Smooth muscle cell (in vitro differentiated cells): ENCODE results near the gene KPNB1. TPM values are rescaled to one million over a fixed set of nuclear protein-coding genes. Genes with fewer than 3 reads are reported as not detected.

Experiments
- DNase-seq: peaks from one replicate; lab custom pipeline; 2025; ENCODE audit not compliant: unreplicated experiment; lab: John Stamatoyannopoulos, UW
- H2AFZ ChIP-seq: fragments of 200-600 bp; sonication (generic); 2 replicates; pipeline ENCODE4 v1.6.0; 2016; ENCODE audit warnings: antibody characterized with exemption, low read depth, mild to moderate bottlenecking
- H3F3A ChIP-seq: fragments of 200-600 bp; sonication (generic); 2 replicates; pipeline ENCODE4 v1.6.0; 2017; ENCODE audit warnings: antibody characterized with exemption, low read depth
- H3K27ac ChIP-seq: fragments of 200-600 bp; sonication (generic); 2 replicates; pipeline ENCODE4 v1.5.1; 2016; ENCODE audit warnings: low read depth, mild to moderate bottlenecking
- H3K27me3 ChIP-seq: fragments of 200-600 bp; sonication (generic); 2 replicates; pipeline ENCODE4 v1.6.1; 2016; ENCODE audit warnings: low read depth, mild to moderate bottlenecking
- H3K36me3 ChIP-seq: fragments of 200-600 bp; sonication (generic); 2 replicates; pipeline ENCODE4 v1.5.1; 2016; ENCODE audit warnings: low read depth
- H3K4me1 ChIP-seq: fragments of 200-600 bp; sonication (generic); 2 replicates; pipeline ENCODE4 v1.5.1; 2016; ENCODE audit warnings: low read depth
- H3K4me2 ChIP-seq: fragments of 200-600 bp; sonication (generic); 2 replicates; pipeline ENCODE4 v1.6.0; 2016; ENCODE audit warnings: mild to moderate bottlenecking
- H3K4me3 ChIP-seq: fragments of 200-600 bp; sonication (generic); 2 replicates; pipeline ENCODE4 v1.5.1; 2016; ENCODE audit warnings: mild to moderate bottlenecking
- H3K79me2 ChIP-seq: fragments of 200-600 bp; sonication (generic); 2 replicates; pipeline ENCODE4 v1.6.0; 2016; ENCODE audit warnings: low read depth, mild to moderate bottlenecking
- H3K9ac ChIP-seq: fragments of 200-600 bp; sonication (generic); 2 replicates; pipeline ENCODE4 v1.6.0; 2016; ENCODE audit warnings: low read depth
- H3K9me3 ChIP-seq: fragments of 200-600 bp; sonication (generic); replicated peaks from 2 replicates; pipeline ENCODE4 v1.5.1; 2016; ENCODE audit warnings: low read depth
- H4K20me1 ChIP-seq: fragments of 200-600 bp; sonication (generic); 2 replicates; pipeline ENCODE4 v1.6.0; 2016; ENCODE audit warnings: low read depth
- CTCF ChIP-seq: fragments of 200-600 bp; sonication (generic); IDR thresholded peaks from 2 replicates; pipeline ENCODE4 v1.5.1; 2017; ENCODE audit warnings: borderline replicate concordance, mild to moderate bottlenecking, antibody characterized with exemption; ENCODE audit not compliant: insufficient read depth, poor library complexity, severe bottlenecking
- WGBS: methylation state at CpG from one replicate; pipeline ENCODE4 v1.1.7; 2016; ENCODE audit warnings: low lambda C conversion rate; 5-methylcytosine and 5-hydroxymethylcytosine counted together
- polyA plus RNA-seq: library from polyadenylated mRNA; unstranded; fragments of >200 nt; fragmentation: Nextera tagmentation; extraction: Ambion mirVana; gene quantifications from 2 replicates; pipeline ENCODE4 v1.2.1, GENCODE V29; 2016
- total RNA-seq: library from RNA; depleted of rRNA; stranded (reverse); fragments of >200 nt; gene quantifications from 2 replicates; pipeline ENCODE4 v1.2.3, GENCODE V29; 2014

KPNB1 gene
- total and polyA plus RNA-seq, 2 experiments from 2014 or later: 78.8 to 242 TPM

GRCh38 chr17:47669081-47669480, 19.4 kb downstream of the KPNB1 start:
- H4K20me1 ChIP-seq: peaks cover 91% of the 10 kb centered on the region
- H3K4me1 ChIP-seq: peaks cover 3% of the 10 kb centered on the region
- 98% methylated on average over 4 of the region's 4 CpGs for WGBS
- H3K27ac ChIP-seq: no peak overlapping the region
- H2AFZ ChIP-seq: no peak overlapping the region
- no peak overlapping the region for H3K4me2 ChIP-seq
- H3K27me3 ChIP-seq: no peaks in the 10 kb centered on the region
- H3F3A ChIP-seq: peaks cover 17% of the 10 kb centered on the region
- TF ChIP-seq CTCF: no peak
- peaks cover 72% of the 10 kb centered on the region for H3K36me3 ChIP-seq
- H3K4me3 ChIP-seq: no peak overlapping the region
- no peak overlapping the region for H3K9ac ChIP-seq
- DNase-seq: no peak
- H3K9me3 ChIP-seq: no peaks in the 10 kb centered on the region
- peaks cover 47% of the 10 kb centered on the region for H3K79me2 ChIP-seq

- WGBS: 57% methylated on average over 1 of the region's 1 CpG
- no peaks in the 10 kb centered on the region for H3K27me3 ChIP-seq
- no peak overlapping the region for H3K9ac ChIP-seq
- no peak overlapping the region for H2AFZ ChIP-seq
- peaks cover 3% of the 10 kb centered on the region for H3K4me1 ChIP-seq
- TF ChIP-seq CTCF: no peak
- peaks cover 91% of the 10 kb centered on the region for H4K20me1 ChIP-seq
- H3K36me3 ChIP-seq: peaks cover 78% of the 10 kb centered on the region
- no peak overlapping the region for H3K4me2 ChIP-seq
- H3K79me2 ChIP-seq: peaks cover 42% of the 10 kb centered on the region
- no peak overlapping the region for H3K27ac ChIP-seq
- peaks cover 17% of the 10 kb centered on the region for H3F3A ChIP-seq
- no peak for DNase-seq
- no peak overlapping the region for H3K4me3 ChIP-seq
- no peaks in the 10 kb centered on the region for H3K9me3 ChIP-seq
These were observed 20.3 kb downstream of the KPNB1 start for GRCh38 chr17:47670064-47670463.

- Histone ChIP-seq H4K20me1 (peaks cover 85% of the 10 kb centered on the region), H3F3A (peaks cover 22% of the 10 kb centered on the region), H3K36me3 (peaks cover 70% of the 10 kb centered on the region), H3K4me3 (no peak overlapping the region), H3K27me3 (no peaks in the 10 kb centered on the region), H2AFZ (no peak overlapping the region), H3K4me2 (no peak overlapping the region), H3K4me1 (no peaks in the 10 kb centered on the region), H3K27ac (no peak overlapping the region), H3K9ac (no peak overlapping the region), H3K79me2 (peaks cover 17% of the 10 kb centered on the region), H3K9me3 (no peaks in the 10 kb centered on the region)
- no peak for DNase-seq
- WGBS: 94% methylated on average over 4 of the region's 4 CpGs
- no peak for TF ChIP-seq CTCF
These were observed 24.8 kb downstream of the KPNB1 start for GRCh38 chr17:47674499-47674898.

- 95% methylated on average over 2 of the region's 2 CpGs for WGBS
- H3K36me3 ChIP-seq: peaks cover 69% of the 10 kb centered on the region
- no peak for DNase-seq
- H3K4me3 ChIP-seq: no peak overlapping the region
- H3K4me1 ChIP-seq: no peaks in the 10 kb centered on the region
- H3K9me3 ChIP-seq: no peaks in the 10 kb centered on the region
- no peak overlapping the region for H3K27ac ChIP-seq
- peaks cover 81% of the 10 kb centered on the region for H4K20me1 ChIP-seq
- no peaks in the 10 kb centered on the region for H3K27me3 ChIP-seq
- H3K9ac ChIP-seq: no peak overlapping the region
- peaks cover 23% of the 10 kb centered on the region for H3F3A ChIP-seq
- H3K79me2 ChIP-seq: peaks cover 13% of the 10 kb centered on the region
- H3K4me2 ChIP-seq: no peak overlapping the region
- no peak overlapping the region for H2AFZ ChIP-seq
- TF ChIP-seq CTCF: no peak
These were observed 25.9 kb downstream of the KPNB1 start for GRCh38 chr17:47675380-47676198.
